Cerebellar nuclear complex (tissue), 1 donor: ENCODE data around the gene WASHC3.
A peak's percentile ranks its signal among the peaks of the same experiment; 100 is the strongest.
"Not testable (repeated sequence)": the region's sequence is repeated elsewhere in the genome, so short reads cannot be mapped to it uniquely, and the experiment has no call there.

Source experiments
- DNase-seq, 2 experiments: peaks; one replicate each; lab custom pipeline; 2025; lab: John Stamatoyannopoulos, UW

The WASHC3 gene

GRCh38 chr12:102061560-102062418, at the start of gene WASHC3:
WASHC3 (minus strand) TSS chr12:102061991; CDS start chr12:102061962, 29 bp downstream.
- peak; percentile 75 to 91 for DNase-seq

GRCh38 chr12:102110782-102111181, 49.0 kb upstream of the WASHC3 start:
- no peak for DNase-seq

- no peak for DNase-seq
Observed at GRCh38 chr12:102107970-102108369, 46.2 kb upstream of the WASHC3 start.

GRCh38 chr12:102106905-102107304, 45.1 kb upstream of the WASHC3 start:
- DNase-seq: no peak

GRCh38 chr12:102096855-102097254, 35.1 kb upstream of the WASHC3 start:
- no peak for DNase-seq

GRCh38 chr12:102095677-102096263, 34.0 kb upstream of the WASHC3 start:
- DNase-seq: no peak

- no peak for DNase-seq
Observed at GRCh38 chr12:102093319-102093718, 31.5 kb upstream of the WASHC3 start.

- not testable (repeated sequence) for DNase-seq
Observed at GRCh38 chr12:102089228-102089835, 27.5 kb upstream of the WASHC3 start.

GRCh38 chr12:102080842-102081241, 19.1 kb upstream of the WASHC3 start:
- no peak for DNase-seq

- not testable (repeated sequence) for DNase-seq
Observed at GRCh38 chr12:102072092-102072491, 10.3 kb upstream of the WASHC3 start.

- no peak for DNase-seq
Observed at GRCh38 chr12:102069707-102070106, 7.9 kb upstream of the WASHC3 start.

- no peak for DNase-seq
Observed at GRCh38 chr12:102067574-102068258, 5.9 kb upstream of the WASHC3 start.

GRCh38 chr12:102064476-102064875, 2.7 kb upstream of the WASHC3 start:
- DNase-seq: no peak

- no peak for DNase-seq
Observed at GRCh38 chr12:102063069-102063468, 1.3 kb upstream of the WASHC3 start.

- DNase-seq: no peak
Observed at GRCh38 chr12:102062419-102062806, 622 bp upstream of the WASHC3 start.

- no peak for DNase-seq
Observed at GRCh38 chr12:102061096-102061559, 663 bp downstream of the WASHC3 start.

GRCh38 chr12:102059343-102059742, 2.4 kb downstream of the WASHC3 start:
- no peak for DNase-seq

GRCh38 chr12:102054345-102054744, 7.4 kb downstream of the WASHC3 start:
- no peak for DNase-seq

GRCh38 chr12:102053062-102053349, 8.8 kb downstream of the WASHC3 start:
- no peak for DNase-seq

- no peak for DNase-seq
Observed at GRCh38 chr12:102052192-102053061, 9.4 kb downstream of the WASHC3 start.

- no peak for DNase-seq
Observed at GRCh38 chr12:102051431-102051965, 10.3 kb downstream of the WASHC3 start.
